Astrocyte (in vitro differentiated cells and primary cell): ENCODE results near the gene ZMIZ1. TPM values are rescaled to one million over a fixed set of nuclear protein-coding genes. Genes with fewer than 3 reads are reported as not detected.

Source experiments
- DNase-seq: peaks from one replicate; pipeline ENCODE4 v3.0.0-alpha.2; 2010; ENCODE audit warnings: low read depth
- FAIRE-seq: peaks from 2 replicates; lab custom pipeline; 2011; peaks lifted over from hg19 to GRCh38; lab: Jason Lieb, UNC
- H2AFZ ChIP-seq: 2 replicates; pipeline ENCODE4 v1.6.0; 2012; ENCODE audit warnings: low read depth, low read length, inconsistent platforms
- H3K27ac ChIP-seq: 2 replicates; pipeline ENCODE4 v1.5.1; 2011; ENCODE audit warnings: low read depth, low read length, inconsistent platforms
- H3K27me3 ChIP-seq: 2 replicates; pipeline ENCODE4 v1.6.0; 2011; ENCODE audit warnings: low read length, inconsistent platforms; ENCODE audit not compliant: insufficient read depth
- H3K36me3 ChIP-seq: 2 replicates; pipeline ENCODE4 v1.5.1; 2011; ENCODE audit warnings: low read length, inconsistent platforms; ENCODE audit not compliant: insufficient read depth
- H3K4me1 ChIP-seq: 2 replicates; pipeline ENCODE4 v1.5.1; 2011; ENCODE audit warnings: low read length, inconsistent platforms; ENCODE audit not compliant: insufficient read depth
- H3K4me2 ChIP-seq: 2 replicates; pipeline ENCODE4 v1.6.0; 2012; ENCODE audit warnings: low read length, inconsistent platforms
- H3K4me3 ChIP-seq: 2 replicates; pipeline ENCODE4 v1.5.1; 2011; ENCODE audit warnings: low read depth, mild to moderate bottlenecking, low read length, inconsistent platforms; ENCODE audit not compliant: insufficient read depth
- H3K79me2 ChIP-seq: 2 replicates; pipeline ENCODE4 v1.6.0; 2012; ENCODE audit warnings: mild to moderate bottlenecking, low read length, inconsistent platforms; ENCODE audit not compliant: insufficient read depth
- H3K9ac ChIP-seq: 2 replicates; pipeline ENCODE4 v1.6.0; 2012; ENCODE audit warnings: mild to moderate bottlenecking, low read length, inconsistent platforms
- H3K9me3 ChIP-seq: 2 replicates; pipeline ENCODE4 v1.5.1; 2012; ENCODE audit warnings: low read depth, mild to moderate bottlenecking, low read length, inconsistent platforms; ENCODE audit not compliant: insufficient read depth
- H4K20me1 ChIP-seq: 2 replicates; pipeline ENCODE4 v1.6.0; 2012; ENCODE audit warnings: low read length, inconsistent platforms; ENCODE audit not compliant: insufficient read depth
- H3K27ac Mint-ChIP-seq: one replicate; pipeline ENCODE4 v1.8.0; 2021; ENCODE audit warnings: mild to moderate bottlenecking, mixed read lengths; ENCODE audit not compliant: unreplicated experiment
- H3K27me3 Mint-ChIP-seq: one replicate; pipeline ENCODE4 v1.8.0; 2021; ENCODE audit warnings: low read depth, mixed read lengths; ENCODE audit not compliant: unreplicated experiment
- H3K36me3 Mint-ChIP-seq: one replicate; pipeline ENCODE4 v1.8.0; 2021; ENCODE audit warnings: low read depth, mixed read lengths; ENCODE audit not compliant: unreplicated experiment
- H3K4me1 Mint-ChIP-seq: one replicate; pipeline ENCODE4 v1.8.0; 2021; ENCODE audit warnings: low read depth, mixed read lengths; ENCODE audit not compliant: unreplicated experiment
- H3K4me3 Mint-ChIP-seq: one replicate; pipeline ENCODE4 v1.8.0; 2021; ENCODE audit warnings: mild to moderate bottlenecking, moderate library complexity, mixed read lengths; ENCODE audit not compliant: unreplicated experiment
- H3K9me3 Mint-ChIP-seq: one replicate; pipeline ENCODE4 v1.8.0; 2021; ENCODE audit warnings: mild to moderate bottlenecking, mixed read lengths; ENCODE audit not compliant: unreplicated experiment
- CTCF ChIP-seq: IDR thresholded peaks from 2 replicates; pipeline ENCODE4 v1.5.1; 2011; ENCODE audit warnings: low read depth, mild to moderate bottlenecking, inconsistent platforms, low read length, moderate library complexity; ENCODE audit not compliant: insufficient read depth
- EZH2 ChIP-seq: IDR thresholded peaks from 2 replicates; pipeline ENCODE4 v1.6.1; 2012; ENCODE audit warnings: mild to moderate bottlenecking, low read length, inconsistent platforms; ENCODE audit not compliant: insufficient read depth
- total RNA-seq: library from RNA; stranded (reverse); gene quantifications from 2 replicates; pipeline ENCODE4 v1.2.1, GENCODE V29; 2021

The ZMIZ1 gene
- total RNA-seq, 1 donor from 2014 or later = 45.5 TPM

GRCh38 chr10:79147306-79147705, 78.5 kb downstream of the ZMIZ1 start:
- H3K27me3 Mint-ChIP-seq = no peaks in the 10 kb centered on the region
- peaks cover 3% of the 10 kb centered on the region for H3K36me3 ChIP-seq
- FAIRE-seq (no peak), DNase-seq (no peak)
- no peak overlapping the region for H3K9ac ChIP-seq
- H3K27ac ChIP-seq = no peak overlapping the region
- H3K27me3 ChIP-seq = no peaks in the 10 kb centered on the region
- no peak overlapping the region for H3K4me3 ChIP-seq
- peaks cover 79% of the 10 kb centered on the region for H3K4me1 ChIP-seq
- peaks cover 24% of the 10 kb centered on the region for H3K4me1 Mint-ChIP-seq
- H3K4me2 ChIP-seq = no peak overlapping the region
- peaks cover 14% of the 10 kb centered on the region for H3K36me3 Mint-ChIP-seq
- no peaks in the 10 kb centered on the region for H3K9me3 ChIP-seq
- H3K9me3 Mint-ChIP-seq = no peaks in the 10 kb centered on the region
- H4K20me1 ChIP-seq = peaks cover 11% of the 10 kb centered on the region
- no peak overlapping the region for H3K4me3 Mint-ChIP-seq
- H3K27ac Mint-ChIP-seq = no peak overlapping the region
- peaks cover 74% of the 10 kb centered on the region for H3K79me2 ChIP-seq
- H2AFZ ChIP-seq = no peak overlapping the region
- TF ChIP-seq CTCF (no peak), EZH2 (no peak)

- Histone ChIP-seq H2AFZ (no peak overlapping the region), H3K4me1 (peaks cover 78% of the 10 kb centered on the region), H3K9ac (peak overlapping the region; percentile 73), H4K20me1 (peaks cover 9% of the 10 kb centered on the region), H3K36me3 (peaks cover 1% of the 10 kb centered on the region), H3K27ac (peak overlapping the region; percentile 95), H3K9me3 (no peaks in the 10 kb centered on the region), H3K27me3 (no peaks in the 10 kb centered on the region), H3K4me2 (no peak overlapping the region), H3K4me3 (no peak overlapping the region), H3K79me2 (peaks cover 74% of the 10 kb centered on the region)
- DNase-seq (no peak), FAIRE-seq (no peak)
- Mint-ChIP-seq H3K4me3 (no peak overlapping the region), H3K27me3 (no peaks in the 10 kb centered on the region), H3K27ac (no peak overlapping the region), H3K9me3 (no peaks in the 10 kb centered on the region), H3K36me3 (peaks cover 12% of the 10 kb centered on the region), H3K4me1 (peaks cover 28% of the 10 kb centered on the region)
- TF ChIP-seq EZH2 = no peak
- TF ChIP-seq CTCF = no peak
These were observed 79.2 kb downstream of the ZMIZ1 start for GRCh38 chr10:79147796-79148451.
